Measurements from ENCODE around the gene TPRN.
A peak's percentile ranks its signal among the peaks of the same experiment; 100 is the strongest.

The TPRN gene

DNA sequence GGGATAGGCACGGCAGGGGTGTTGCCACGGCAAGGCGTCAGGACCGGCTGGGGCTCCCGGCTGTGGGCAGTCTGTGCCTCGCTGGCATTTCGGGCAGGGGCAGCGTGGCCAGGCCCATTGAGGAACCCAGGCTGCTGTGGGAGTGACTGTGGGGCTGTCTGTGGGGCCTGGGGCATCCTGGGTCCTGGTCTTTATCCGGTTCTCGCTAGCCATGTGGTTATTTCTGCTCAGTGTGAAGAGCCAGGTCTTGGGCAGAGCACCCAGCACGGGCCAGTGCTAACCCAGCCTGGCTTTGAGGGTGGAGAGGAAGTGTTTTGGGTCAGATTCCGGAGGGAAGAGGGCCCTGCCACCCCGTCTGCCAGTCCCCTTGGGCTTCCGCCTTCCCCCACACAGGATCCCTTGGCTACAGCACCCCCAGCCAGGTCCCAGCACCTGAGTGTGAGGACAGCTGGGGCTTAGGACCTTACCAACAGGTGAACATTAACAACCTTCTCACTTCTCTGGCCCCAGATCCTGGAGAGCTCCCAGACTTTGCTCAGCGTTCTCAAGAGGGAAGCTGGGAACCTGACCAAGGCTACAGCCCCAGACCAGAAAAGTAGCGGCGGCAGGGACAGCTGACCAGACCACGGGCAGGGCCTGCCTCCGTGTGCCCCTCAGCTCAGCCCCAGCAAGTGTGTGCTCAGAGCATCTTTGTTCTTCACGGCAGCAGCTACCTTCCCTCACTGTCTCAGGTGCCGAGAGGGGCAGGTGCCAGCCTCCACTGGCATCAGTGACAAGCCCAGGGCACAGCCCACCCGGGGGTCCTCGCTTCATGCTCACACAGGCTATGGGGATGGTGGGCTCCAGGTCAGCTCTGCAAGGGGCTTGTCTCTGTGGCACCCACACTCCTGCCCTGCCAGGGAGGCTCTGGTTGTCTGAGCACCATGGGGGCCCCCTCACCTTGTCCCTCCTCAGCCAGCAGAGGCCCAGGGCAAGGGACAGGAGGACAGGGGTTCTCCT, 10.9 kb downstream of the TPRN start:
- no peak for DNase-seq (ENCODE audit: low spot score)

DNA sequence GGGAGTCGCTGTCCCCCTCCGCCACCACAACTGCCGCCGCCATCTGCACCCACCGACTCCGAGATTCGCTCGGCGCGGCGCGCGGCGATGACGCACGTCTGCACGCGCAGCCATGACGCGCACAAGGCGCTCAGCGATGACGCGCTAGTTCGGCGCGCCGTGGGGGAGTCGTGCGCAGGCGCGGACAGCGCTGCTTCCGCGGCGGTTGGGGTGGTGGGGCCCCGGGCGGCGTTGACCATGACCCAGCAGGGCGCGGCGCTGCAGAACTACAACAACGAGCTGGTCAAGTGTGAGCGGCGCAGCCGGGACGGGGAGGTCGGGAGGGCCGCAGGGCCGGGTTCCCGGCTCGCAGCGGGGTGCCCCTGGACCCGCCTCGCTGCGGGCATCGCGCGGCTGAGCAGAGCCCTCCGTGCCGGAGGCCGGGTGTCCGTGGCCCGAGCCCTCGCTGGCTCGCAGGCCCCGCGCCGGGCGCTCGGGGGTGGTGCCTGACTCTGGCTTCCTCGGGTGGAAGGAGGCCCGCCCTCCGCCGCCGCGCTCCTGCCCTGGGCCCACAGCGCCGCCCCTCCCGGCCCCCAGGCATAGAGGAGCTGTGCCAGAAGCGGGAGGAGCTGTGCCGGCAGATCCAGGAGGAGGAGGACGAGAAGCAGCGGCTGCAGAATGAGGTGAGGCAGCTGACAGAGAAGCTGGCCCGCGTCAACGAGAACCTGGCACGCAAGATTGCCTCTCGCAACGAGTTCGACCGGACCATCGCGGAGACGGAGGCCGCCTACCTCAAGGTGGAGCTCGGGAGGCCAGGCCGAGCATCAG, 11.8 kb downstream of the TPRN start, which contains the start of the genes ANAPC2 and SSNA1:
TSS of gene ANAPC2 (minus strand) at position 71 of the 807 bp plus-strand sequence. CDS start at position 43, 28 bp downstream.
TSS of gene SSNA1 (plus strand) at position 187 of the 807 bp plus-strand sequence. CDS start at position 238, 51 bp downstream.
- DNase-seq (ENCODE audit: low spot score), result peak; percentile 85

DNA sequence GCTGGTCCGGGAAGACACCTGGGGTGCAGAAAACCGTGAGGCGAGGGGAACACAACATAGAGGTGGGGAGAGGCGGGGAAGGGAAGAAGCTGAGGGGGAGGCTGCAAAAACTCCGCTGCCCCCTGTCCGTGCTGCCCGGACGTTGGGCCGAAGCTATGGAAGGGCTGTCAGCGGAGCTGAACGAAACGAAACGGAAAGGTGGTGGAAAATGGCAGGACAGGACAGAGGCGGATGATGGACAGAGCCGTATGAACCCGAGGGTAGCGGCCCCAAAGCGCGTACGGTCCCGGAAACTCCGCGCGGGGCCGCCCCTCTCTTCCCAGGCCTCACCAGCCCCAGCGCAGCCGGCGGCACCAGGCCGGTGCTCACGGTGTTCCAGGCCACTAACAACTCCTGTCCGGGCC, 12.5 kb downstream of the TPRN start:
- no peak for DNase-seq (ENCODE audit: low spot score)

DNA sequence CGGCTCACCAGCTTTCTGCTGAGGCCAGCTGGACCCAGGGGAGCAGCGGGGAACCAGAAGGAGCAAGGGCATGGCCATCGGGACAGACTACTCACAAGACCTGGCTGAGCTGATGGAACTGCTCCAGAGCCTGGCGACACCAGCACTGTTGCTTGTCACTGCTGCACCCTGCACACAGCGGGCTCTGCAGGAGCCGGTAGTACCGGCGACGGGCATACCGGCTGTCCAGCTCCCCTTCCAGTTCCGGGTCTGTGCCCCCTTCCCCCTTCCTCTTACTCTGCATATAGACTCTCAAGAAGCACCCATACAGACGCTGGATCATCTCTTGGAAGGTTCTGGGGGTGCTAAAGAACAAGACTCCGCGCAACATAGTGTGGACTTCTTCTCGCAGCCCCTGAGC, 13.2 kb downstream of the TPRN start:
- no peak for DNase-seq (ENCODE audit: low spot score)

DNA sequence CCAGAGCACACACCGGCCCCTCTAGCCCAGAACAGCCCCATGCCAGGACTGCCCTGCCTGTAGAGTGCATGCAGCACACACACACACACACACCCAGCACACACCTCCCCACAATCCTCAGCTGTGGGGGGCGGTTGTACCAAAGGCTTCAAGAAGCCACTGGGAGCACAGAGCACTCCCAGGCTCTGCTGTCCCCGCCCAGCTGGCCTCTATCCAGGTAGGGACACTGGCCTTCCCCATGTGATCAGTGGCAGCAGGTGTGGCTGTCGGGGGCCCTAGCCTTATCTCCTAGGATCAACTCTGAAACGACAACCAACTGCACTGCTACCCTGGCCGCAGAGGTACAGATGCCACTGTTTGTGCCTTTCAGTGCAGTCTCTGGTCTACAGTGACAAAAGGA, 14.2 kb downstream of the TPRN start:
- DNase-seq (ENCODE audit: low spot score), result no peak

DNA sequence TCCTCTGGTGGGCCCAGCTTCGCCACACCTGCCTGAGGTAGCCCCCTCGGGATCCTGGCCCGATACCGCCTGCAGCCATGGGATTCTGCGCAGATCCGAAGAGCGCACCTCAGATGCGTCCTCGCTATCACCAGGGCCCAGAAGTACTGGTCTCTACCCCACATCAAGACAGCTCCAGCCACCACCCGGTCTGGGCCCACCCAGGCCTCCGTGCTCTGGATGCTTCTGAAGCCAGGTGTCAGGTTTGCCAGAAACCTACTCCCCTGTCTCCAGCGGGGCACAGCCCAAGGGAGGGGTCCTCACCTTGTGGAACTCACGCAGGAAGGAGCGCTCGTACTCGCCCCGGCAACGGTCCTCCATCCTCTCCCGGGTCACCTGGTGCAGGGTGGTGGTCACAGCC, 14.6 kb downstream of the TPRN start:
- DNase-seq (ENCODE audit: low spot score), result no peak

DNA sequence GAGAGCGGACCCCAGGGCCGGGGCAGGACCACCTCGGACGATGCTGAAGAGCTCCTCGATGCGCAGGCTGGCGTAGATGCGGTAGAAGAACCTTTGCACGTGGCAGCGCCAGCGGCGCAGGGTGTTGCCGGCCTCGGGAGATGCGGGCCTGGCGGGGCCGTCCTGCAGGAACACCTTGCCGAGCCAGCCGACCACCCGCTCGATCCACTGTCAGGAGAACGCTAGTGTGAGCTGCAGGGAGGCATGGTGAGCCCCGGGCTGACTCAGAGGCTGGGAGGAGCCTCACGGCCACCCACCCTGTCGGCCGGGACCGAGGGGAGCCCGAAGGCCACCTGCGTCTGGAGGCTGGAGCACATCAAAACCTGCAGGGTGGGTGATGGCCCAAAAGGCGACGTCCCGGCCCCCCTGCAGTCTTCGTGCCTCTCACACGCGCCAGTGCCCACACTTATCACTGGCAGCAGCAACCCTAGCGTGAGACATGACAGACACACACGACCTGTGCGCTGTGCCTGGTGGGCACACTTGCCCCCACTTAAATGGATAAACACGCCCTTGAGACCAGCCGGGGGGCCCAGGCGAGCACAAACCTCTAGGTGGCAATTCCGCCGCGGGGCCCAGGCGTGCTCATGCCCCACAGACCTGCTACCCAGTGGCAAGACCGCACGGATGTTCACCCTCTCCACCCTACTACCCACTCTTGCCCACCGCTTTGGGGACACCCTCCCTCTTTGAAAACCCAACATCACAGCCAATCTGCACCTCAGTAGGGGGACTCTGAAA, 15.5 kb downstream of the TPRN start:
- DNase-seq (ENCODE audit: low spot score), result no peak

DNA sequence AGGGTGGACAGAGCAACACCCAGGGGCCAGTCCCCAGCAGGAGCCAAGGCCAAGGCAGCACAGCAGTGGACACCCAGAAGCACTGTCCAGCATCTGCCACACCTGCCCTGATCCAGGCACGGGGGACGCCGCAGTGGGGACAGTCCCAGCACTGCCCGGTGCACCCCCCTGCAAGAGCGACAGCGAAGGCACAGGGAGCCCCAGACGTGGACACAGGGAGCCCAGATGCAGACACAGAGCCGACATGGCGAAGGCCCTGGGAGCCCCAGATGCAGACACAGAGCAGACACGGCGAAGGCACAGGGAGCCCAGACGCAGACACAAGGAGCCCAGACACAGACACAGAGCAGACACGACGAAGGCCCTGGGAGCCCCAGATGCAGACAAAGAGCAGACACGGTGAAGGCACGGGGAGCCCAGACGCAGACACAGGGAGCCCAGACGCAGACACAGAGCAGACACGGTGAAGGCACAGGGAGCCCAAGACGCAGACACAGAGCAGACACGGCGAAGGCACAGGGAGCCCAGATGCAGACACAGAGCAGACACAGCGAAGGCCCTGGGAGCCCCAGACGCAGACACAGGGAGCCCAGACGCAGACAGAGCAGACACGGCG, 16.5 kb downstream of the TPRN start:
- no peak for DNase-seq (ENCODE audit: low spot score)

DNA sequence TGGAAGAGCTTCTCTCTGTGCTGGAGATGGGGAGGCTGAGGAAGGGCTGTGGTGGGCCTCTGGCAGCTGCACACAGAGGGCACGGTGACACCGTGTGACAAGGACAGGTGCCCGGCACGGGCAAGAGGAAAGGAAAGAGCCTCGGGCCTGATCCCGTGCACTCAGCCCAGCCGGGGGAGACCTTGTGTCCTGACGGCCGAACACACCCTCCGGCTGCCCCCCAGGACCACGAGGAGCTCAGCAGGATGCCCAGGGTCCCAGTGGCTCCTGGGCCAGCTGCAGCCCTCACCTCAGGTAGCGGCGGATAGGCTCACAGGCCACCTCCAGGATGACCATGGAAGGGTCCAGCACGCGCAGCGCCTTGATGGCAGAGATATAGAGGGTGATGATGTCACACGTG, 17.7 kb downstream of the TPRN start:
- DNase-seq (ENCODE audit: low spot score), result no peak

DNA sequence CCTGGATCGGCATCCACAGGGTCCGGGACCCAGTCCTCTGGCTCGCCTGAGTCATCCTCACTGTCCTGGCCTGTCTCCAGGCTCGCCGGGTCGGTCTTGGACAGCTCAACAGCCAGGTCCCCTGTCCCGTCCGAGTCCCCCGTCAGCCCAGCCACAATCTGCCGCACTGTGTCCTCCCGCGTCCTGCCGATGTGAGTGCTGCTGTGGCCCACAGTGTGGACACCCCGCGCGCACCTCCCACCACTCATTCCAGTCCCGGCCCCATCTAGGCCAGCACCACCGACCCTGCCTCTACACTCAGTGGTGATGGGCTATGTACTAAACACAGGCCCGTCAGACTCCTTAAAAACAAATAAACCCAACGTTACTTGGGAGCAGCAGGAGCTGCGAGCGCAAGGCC, 18.9 kb downstream of the TPRN start:
- DNase-seq (ENCODE audit: low spot score), result no peak

DNA sequence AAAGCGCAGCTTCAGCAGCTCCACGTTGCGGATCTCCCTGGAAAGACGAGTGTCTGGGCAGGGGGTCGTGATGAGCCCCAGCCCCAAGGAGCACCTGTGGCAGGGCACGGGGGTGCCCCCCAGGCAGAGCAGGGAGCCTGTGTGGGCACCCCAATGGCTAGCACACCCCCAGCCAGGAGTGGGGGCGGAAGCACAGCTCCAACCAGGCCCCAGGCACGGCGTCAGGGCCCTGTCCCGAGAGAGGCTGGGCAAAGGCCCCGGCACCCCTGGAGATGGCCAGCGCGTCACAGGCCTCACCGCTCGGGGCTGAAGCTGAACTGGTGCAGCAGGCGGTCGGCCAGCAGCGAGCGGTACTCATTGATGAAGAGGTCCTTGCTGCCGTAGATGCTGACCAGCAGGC, 20.1 kb downstream of the TPRN start:
- DNase-seq (ENCODE audit: low spot score), result no peak

DNA sequence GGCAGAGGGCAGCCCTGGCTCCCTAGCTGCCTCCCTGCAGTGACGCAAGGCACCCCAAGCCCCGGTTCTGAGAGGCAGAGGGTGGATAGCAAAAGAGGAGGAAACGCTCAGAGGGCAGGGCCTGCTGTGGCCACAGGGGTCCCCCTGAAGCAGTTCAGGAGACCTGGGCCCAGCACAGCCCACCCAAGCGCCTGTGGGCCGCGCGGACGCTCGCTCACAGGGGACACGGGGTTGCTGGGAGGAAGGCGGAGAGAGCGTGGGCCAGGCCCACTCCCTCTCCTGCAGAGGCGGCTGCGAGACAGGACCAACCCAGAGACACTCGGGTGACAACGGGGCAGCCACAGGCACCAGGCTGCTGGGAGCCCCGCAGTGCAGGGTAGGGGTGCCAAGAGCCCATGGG, 20.8 kb downstream of the TPRN start:
- no peak for DNase-seq (ENCODE audit: low spot score)

DNA sequence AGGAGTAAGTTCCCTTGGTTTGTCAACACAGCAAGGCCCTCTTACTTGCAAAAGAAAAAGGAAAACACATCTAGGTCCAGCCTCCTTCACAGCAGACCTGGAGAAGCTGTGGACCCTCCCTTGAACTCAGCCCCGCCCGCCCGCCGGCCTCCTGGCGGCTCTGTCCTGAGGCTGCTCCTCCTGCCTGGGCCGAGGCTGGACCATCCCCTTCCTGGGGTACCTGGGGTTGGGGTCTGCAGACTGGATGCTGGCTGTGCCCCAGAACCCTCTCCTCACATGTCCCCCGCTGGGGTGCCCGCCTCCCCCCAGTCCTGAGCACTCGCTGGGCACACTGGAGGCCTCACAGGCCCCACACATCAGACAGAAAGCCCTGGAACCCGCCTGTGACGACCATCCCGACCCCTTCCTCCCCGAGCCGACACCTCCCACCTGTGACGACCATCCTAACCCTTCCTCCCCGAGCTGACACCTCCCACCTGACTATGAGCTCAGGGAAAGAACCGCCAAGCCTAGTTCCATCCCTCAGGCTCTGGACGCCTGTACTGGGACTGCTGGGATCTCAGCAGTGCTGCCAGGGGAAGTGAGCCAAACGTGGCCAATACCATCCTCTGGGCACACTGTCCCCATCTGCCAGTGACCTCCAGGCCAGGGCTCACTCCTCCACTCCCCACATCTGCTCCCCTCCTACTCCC, 21.5 kb downstream of the TPRN start:
- DNase-seq (ENCODE audit: low spot score), result no peak

DNA sequence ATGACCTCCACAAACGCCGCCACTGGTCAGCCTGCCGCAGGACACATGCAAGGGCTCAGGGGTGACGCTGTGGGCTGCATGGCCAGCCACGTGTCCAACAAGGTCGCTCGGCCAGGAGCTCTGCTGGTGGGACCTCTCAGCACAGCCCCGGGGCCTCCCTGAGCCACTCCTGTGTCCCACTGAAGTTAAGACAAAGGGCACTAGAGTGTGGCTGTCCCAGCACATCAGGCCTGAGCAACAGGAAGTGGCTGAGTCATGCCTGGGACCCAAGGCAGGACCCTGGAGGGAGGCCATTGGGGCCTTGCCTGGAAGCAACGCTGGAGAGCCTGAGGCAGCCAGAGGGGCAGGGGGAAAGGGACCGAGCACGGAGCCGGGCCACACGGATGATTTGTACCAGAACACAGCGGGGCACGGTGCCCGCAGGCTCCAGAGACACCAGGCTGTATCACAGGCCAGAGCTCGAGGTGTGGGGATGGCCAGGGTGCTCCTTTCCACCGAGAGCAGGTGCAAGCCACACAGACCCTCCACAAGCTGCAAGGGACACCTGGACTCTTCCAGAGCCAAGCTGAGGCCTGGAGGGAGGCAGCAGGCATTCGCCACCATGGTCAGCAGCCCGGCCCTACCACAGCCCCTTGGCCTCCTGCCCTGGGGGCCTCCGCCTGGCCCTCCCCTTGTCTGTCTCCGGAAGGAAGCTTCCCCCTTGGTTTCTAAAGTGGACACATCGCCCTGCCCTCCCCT, 22.2 kb downstream of the TPRN start:
- DNase-seq (ENCODE audit: low spot score), result no peak

DNA sequence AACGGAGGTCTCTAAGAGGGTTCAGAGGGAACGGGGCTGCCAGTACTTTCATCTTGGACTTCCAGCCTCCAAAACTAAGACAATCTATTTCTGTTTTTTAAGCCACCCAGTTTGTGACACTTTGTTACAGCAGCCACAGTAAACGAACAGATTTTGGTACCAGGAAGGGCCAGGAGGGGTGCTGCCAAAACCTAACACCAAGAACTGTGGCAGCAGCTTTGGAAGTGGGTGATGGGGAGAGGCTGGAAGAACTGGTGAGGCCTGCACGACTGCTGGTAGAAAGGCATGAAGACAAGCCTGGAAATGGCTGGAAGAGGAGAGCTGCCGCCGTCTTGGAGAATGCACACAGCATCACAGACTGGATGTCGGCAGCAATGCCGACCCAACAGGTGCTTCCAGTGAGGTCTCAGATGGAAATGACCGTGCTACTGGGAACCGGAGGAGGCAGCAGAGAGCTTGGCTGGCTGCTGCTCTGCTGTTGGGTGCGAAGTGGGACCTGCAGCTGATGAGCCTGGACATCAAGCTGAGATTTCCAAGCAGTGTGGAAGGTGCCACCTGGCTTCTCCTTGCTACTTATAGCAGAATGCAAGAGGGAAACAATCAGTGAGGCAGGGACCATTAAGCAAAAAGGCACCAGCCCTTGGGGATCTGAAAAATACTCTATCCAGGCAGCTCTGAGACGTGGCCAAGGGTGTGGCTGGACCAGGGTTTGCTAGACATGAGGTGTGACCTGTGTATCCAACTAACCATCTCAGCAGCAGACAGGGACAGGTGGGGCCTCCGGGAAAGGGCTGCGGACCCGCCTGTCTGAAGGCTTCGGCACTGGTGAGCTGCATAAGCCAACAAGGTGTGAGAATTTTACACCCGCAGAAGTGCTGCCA, 24.0 kb downstream of the TPRN start:
- peak; percentile 84 for DNase-seq (ENCODE audit: low spot score)

DNA sequence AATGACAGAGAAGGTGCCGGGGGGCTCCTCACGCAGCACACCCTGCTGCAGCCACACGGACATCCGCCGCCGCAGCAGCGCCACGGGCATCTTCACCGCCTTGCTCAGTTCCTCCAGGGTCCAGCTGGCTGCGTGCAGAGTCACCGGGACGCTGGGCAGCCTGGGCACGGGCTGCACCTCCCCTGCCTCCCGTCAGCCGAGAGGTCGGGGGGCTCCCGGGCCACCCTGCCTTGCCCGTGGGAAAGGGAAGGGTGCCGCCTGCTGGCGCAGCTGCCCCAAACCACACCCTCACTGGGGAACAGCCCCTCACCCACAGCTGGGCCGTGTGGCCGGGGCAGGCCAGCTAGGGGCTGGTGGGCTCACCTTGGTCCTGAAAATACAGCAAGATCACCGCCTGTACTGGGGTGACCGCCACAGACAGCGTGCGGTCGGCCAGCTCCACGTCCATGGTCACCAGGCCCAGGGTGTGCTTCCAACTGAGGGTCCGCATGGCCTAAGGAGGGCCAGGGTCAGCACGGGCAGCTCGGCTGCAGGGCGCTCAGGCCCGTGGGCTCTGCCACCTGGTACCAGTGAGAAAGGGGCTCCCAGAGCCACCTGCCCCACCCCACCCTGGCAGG, 25.1 kb downstream of the TPRN start:
- no peak for DNase-seq (ENCODE audit: low spot score)

DNA sequence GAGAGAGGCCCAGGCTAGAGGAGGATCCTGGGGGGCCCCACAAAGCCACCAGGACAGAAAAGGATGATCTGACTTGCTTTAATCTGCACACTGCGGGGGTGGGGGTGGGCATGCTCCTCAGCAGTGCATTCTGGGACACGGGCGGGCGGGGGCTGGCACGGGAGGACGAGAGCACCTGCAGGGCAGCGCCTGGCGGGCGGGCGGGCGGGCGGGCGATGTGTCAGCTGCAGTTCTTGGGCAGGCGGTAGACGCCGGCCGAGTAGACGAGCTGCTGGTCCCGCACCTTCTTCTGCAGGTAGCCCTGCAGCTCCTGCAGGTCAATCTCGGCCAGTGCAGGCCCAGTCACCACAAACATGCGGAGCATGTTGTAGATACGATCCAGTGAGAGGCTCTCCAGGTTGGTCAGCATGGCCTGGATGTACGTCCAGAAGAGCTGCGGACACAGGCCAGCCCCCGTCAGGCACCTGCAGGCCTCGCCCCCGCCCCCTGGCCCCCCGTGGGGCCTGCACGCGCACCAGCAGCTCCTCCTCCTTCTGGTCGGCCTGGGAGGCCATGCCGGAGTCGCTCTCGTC, 25.7 kb downstream of the TPRN start:
- peak; percentile 44 for DNase-seq (ENCODE audit: low spot score)
